ENCODE measurements around the gene FUCA2.

Gene FUCA2

GRCh38 chr6:143506199-143506598, 5.3 kb downstream of the FUCA2 start:
- no peaks in the 10 kb centered on the region for H3K27me3 ChIP-seq
- H3K9me3 ChIP-seq = no peaks in the 10 kb centered on the region
- no peak overlapping the region for H3K4me3 ChIP-seq (ENCODE audit: low read depth in 1 of 2, low read length in 1 of 2)
- peaks cover 7 to 8% of the 10 kb centered on the region in 2 experiments for H3K4me1 ChIP-seq (ENCODE audit: control insufficient read depth in 1 of 2, insufficient read depth in 1 of 2, low read depth in 1 of 2, low read length in 1 of 2)
- peaks cover 41% of the 10 kb centered on the region for H3K36me3 ChIP-seq
- H3K27ac ChIP-seq = no peak overlapping the region
- TF ChIP-seq, protein P1, sequence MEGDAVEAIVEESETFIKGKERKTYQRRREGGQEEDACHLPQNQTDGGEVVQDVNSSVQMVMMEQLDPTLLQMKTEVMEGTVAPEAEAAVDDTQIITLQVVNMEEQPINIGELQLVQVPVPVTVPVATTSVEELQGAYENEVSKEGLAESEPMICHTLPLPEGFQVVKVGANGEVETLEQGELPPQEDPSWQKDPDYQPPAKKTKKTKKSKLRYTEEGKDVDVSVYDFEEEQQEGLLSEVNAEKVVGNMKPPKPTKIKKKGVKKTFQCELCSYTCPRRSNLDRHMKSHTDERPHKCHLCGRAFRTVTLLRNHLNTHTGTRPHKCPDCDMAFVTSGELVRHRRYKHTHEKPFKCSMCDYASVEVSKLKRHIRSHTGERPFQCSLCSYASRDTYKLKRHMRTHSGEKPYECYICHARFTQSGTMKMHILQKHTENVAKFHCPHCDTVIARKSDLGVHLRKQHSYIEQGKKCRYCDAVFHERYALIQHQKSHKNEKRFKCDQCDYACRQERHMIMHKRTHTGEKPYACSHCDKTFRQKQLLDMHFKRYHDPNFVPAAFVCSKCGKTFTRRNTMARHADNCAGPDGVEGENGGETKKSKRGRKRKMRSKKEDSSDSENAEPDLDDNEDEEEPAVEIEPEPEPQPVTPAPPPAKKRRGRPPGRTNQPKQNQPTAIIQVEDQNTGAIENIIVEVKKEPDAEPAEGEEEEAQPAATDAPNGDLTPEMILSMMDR (IDR thresholded peaks at IDR 0.05) = no peak

DNA sequence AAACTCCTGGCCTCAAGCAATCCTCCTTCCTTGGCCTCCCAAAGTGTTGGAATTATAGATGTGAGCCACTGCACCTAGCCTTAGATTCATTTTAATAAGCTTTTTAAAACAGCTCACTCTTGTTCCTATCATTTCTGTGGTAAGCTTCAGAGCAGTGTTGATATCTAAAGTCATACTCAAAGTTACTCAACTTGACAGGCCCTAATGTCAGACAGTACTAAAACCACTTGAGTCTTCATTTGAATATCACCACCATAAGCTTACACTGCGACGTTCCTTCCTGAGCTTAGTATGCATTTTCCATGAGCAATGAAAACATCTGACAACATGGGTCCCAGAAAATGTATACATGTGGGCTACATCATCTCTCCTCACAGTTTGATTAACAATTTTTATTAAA, 6.0 kb downstream of the FUCA2 start:
- peaks cover 48% of the 10 kb centered on the region for H3K36me3 ChIP-seq

GRCh38 chr6:143505111-143505510, 6.4 kb downstream of the FUCA2 start:
- Histone ChIP-seq H3K27ac (no peak overlapping the region), H3K36me3 (peaks cover 52% of the 10 kb centered on the region)
- TF ChIP-seq, protein P1 (IDR thresholded peaks at IDR 0.05) = no peak

More for the DNA sequence above, 6.0 kb downstream of the FUCA2 start:
- TF ChIP-seq, protein P1 (IDR thresholded peaks at IDR 0.05) = no peak
- H3K4me3 ChIP-seq (ENCODE audit: low read depth in 1 of 2, low read length in 1 of 2) = no peak overlapping the region
- no peak overlapping the region for H3K27ac ChIP-seq
- H3K27me3 ChIP-seq = no peaks in the 10 kb centered on the region
- peaks cover 2 to 7% of the 10 kb centered on the region in 2 experiments for H3K4me1 ChIP-seq (ENCODE audit: control insufficient read depth in 1 of 2, insufficient read depth in 1 of 2, low read depth in 1 of 2, low read length in 1 of 2)
- no peaks in the 10 kb centered on the region for H3K9me3 ChIP-seq

GRCh38 chr6:143504369-143504768, 7.2 kb downstream of the FUCA2 start:
- no peaks in the 10 kb centered on the region for H3K9me3 ChIP-seq
- no peaks in the 10 kb centered on the region for H3K4me1 ChIP-seq (ENCODE audit: control insufficient read depth in 1 of 2, insufficient read depth in 1 of 2, low read depth in 1 of 2, low read length in 1 of 2)
- peaks cover 52% of the 10 kb centered on the region for H3K36me3 ChIP-seq
- TF ChIP-seq, protein P1 (IDR thresholded peaks at IDR 0.05) = no peak
- no peak overlapping the region for H3K27ac ChIP-seq
- H3K4me3 ChIP-seq (ENCODE audit: low read depth in 1 of 2, low read length in 1 of 2) = no peak overlapping the region
- no peaks in the 10 kb centered on the region for H3K27me3 ChIP-seq

More at GRCh38 chr6:143505111-143505510, 6.4 kb downstream of the FUCA2 start:
- H3K9me3 ChIP-seq = no peaks in the 10 kb centered on the region
- H3K4me1 ChIP-seq (ENCODE audit: control insufficient read depth in 1 of 2, insufficient read depth in 1 of 2, low read depth in 1 of 2, low read length in 1 of 2) = peaks cover 0 to 4% of the 10 kb centered on the region in 2 experiments
- no peak overlapping the region for H3K4me3 ChIP-seq (ENCODE audit: low read depth in 1 of 2, low read length in 1 of 2)
- H3K27me3 ChIP-seq = no peaks in the 10 kb centered on the region

- H3K9me3 ChIP-seq = no peaks in the 10 kb centered on the region
- peaks cover 56% of the 10 kb centered on the region for H3K36me3 ChIP-seq
- H3K4me1 ChIP-seq (ENCODE audit: control insufficient read depth in 1 of 2, insufficient read depth in 1 of 2, low read depth in 1 of 2, low read length in 1 of 2) = no peaks in the 10 kb centered on the region
- no peaks in the 10 kb centered on the region for H3K27me3 ChIP-seq
- no peak overlapping the region for H3K4me3 ChIP-seq (ENCODE audit: low read depth in 1 of 2, low read length in 1 of 2)
- TF ChIP-seq, protein P1 (IDR thresholded peaks at IDR 0.05) = no peak
- H3K27ac ChIP-seq = no peak overlapping the region
Observed at GRCh38 chr6:143501851-143502250, 9.7 kb downstream of the FUCA2 start.

DNA sequence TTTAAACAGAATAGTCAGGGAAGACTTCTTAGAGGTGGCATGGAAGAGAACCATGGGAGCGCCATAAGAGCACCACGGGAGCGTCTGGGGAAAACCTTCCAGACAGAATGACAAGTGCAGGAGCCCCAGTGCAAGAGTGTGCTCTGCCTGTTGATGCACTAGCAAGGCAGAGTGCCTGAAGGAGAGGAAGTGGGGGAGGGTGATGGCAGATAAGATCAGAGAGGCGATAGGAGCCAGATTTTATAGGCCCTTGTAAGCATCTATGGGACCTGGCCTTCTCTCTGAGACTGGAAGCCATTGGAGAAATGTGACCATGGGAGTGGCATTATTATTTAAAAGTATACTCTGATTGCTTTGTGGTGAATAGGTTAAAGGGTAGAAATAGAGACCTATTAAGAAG, 13.1 kb downstream of the FUCA2 start:
- Histone ChIP-seq H3K36me3 (peaks cover 58% of the 10 kb centered on the region), H3K9me3 (no peaks in the 10 kb centered on the region), H3K27me3 (no peaks in the 10 kb centered on the region), H3K4me3 (ENCODE audit: low read depth in 1 of 2, low read length in 1 of 2) (no peak overlapping the region), H3K4me1 (ENCODE audit: control insufficient read depth in 1 of 2, insufficient read depth in 1 of 2, low read depth in 1 of 2, low read length in 1 of 2) (no peaks in the 10 kb centered on the region), H3K27ac (no peak overlapping the region)
- TF ChIP-seq, protein P1 (IDR thresholded peaks at IDR 0.05) = no peak

Measured in neutrophil (primary cell).